HG02759 (cell line): ENCODE measurements around the gene HSP90B1.

ENCODE experiments used
- ATAC-seq: cut with Tn5 transposase; IDR thresholded peaks from one replicate; pipeline ENCODE4 v1.9.1; 2021; ENCODE audit warnings: mild to moderate bottlenecking, moderate library complexity; ENCODE audit not compliant: unreplicated experiment

The HSP90B1 gene

GRCh38 chr12:103969391-103969790, 39.2 kb downstream of the HSP90B1 start:
- no peak for ATAC-seq

DNA sequence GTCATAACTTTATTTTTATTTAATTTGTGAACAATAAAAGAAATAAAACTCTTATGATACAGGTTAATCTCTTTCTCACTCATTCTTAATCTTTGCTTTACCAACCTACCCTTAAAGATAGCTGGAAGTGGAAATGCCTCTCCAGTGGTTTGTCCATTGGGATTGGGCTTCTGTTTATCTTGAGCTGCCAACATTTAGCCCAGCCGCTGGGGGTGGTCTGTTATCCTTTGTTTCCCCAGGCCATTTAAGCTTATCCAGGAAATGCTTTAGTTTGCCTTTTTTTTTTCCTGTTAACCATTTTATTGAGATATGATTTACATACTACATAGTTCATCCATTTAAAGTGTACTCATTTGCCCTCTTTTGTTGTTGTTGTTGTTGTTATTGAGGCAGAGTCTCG, 43.7 kb downstream of the HSP90B1 start:
- ATAC-seq, result no peak

- no peak for ATAC-seq
Observed at GRCh38 chr12:103975368-103975767, 45.2 kb downstream of the HSP90B1 start.

- no peak for ATAC-seq
Observed at GRCh38 chr12:103978384-103978982, 48.3 kb downstream of the HSP90B1 start.

DNA sequence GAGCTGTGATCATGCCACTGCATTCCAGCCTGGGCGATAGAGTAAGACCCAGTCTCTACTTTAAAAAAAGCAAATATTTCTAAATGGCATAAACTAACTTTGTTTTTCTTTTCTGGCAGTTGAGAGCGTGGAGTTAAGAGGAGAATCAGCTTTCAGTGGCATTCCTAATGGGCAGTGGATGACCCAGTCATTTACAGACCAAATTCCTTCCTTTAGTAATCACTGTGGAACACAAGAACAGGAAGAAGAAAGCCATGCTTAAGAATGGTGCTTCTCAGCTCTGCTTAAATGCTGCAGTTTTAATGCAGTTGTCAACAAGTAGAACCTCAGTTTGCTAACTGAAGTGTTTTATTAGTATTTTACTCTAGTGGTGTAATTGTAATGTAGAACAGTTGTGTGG, 56.6 kb downstream of the HSP90B1 start:
- no peak for ATAC-seq

- ATAC-seq, result no peak
Observed at GRCh38 chr12:103994235-103994634, 64.0 kb downstream of the HSP90B1 start.

GRCh38 chr12:103996595-103996994, 66.4 kb downstream of the HSP90B1 start:
- ATAC-seq, result no peak

DNA sequence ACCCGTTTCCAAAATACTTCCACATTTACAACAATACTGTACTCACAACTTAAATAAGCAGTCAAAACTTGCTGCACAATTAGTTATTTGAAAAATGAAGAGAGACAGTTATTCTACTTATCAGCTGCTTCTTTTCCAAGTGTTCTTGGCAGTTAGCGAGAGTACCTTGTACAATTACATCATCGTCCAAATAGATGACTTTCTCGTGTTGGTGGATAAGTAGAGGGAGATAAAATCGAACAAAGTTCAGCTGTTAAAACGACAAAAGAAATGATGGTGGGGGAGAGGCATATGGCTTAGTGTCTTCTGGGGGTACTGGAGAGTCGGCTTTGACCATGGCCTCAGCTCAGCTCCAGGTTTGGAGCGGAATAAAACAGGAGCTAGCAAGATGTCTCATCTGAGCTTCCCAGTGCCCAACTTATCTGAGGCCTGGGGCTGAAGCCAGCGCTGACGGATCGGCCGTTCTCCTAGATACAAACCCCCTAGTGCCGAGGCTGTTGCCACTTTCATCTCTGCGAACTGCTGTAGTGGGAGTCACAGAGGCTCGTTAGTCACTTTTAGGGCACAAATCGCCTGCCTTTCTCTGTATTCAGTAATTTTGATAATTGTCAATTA, 67.2 kb downstream of the HSP90B1 start:
- no peak for ATAC-seq
